Skeletal muscle tissue (tissue), 4 donors: ENCODE data around the gene KNTC1. TPM values are rescaled to one million over a fixed set of nuclear protein-coding genes. Genes with fewer than 3 reads are reported as not detected.
"Not testable (repeated sequence)": the region's sequence is repeated elsewhere in the genome, so short reads cannot be mapped to it uniquely, and the experiment has no call there.

Experiments used
- H3K27ac ChIP-seq: one replicate; pipeline ENCODE4 v1.7.0; 2013; ENCODE audit warnings: mild to moderate bottlenecking, low read depth, low read length, inconsistent platforms
- H3K27me3 ChIP-seq, 3 donors: one replicate each; pipeline ENCODE4 v1.7.0; 2013; ENCODE audit warnings: low read length in 3 of 3; ENCODE audit not compliant: control insufficient read depth in 3 of 3, insufficient read depth in 3 of 3
- H3K36me3 ChIP-seq, 3 donors: one replicate each; pipeline ENCODE4 v1.7.0; 2013; ENCODE audit warnings: low read length in 3 of 3; ENCODE audit not compliant: control insufficient read depth in 3 of 3, insufficient read depth in 3 of 3
- H3K4me1 ChIP-seq, 3 donors: one replicate each; pipeline ENCODE4 v1.7.0; 2013; ENCODE audit warnings: low read length in 3 of 3, mild to moderate bottlenecking in 3 of 3; ENCODE audit not compliant: control insufficient read depth in 3 of 3, insufficient read depth in 3 of 3
- H3K4me3 ChIP-seq, 3 donors: one replicate each; pipeline ENCODE4 v1.7.0; 2013; ENCODE audit warnings: low read length in 3 of 3
- H3K9ac ChIP-seq, 3 donors: one replicate each; pipeline ENCODE4 v1.7.0; 2013; ENCODE audit warnings: low read length in 3 of 3, mild to moderate bottlenecking in 3 of 3, moderate library complexity in 2 of 3, low read depth in 1 of 3
- H3K9me3 ChIP-seq, 3 donors: one replicate each; pipeline ENCODE4 v1.7.0; 2013; ENCODE audit warnings: low read length in 3 of 3; ENCODE audit not compliant: control insufficient read depth in 3 of 3
- total RNA-seq: library from RNA; depleted of rRNA; stranded (reverse); fragments of >200 nt; gene quantifications from one replicate; pipeline ENCODE4 v1.2.3, GENCODE V29; 2014
- donor health status: Osteomylitis.

Gene KNTC1
- total RNA-seq = 18.8 TPM

GRCh38 chr12:122526683-122527477, at the start of gene KNTC1, which contains the start of gene RSRC2:
KNTC1 (plus strand) TSS chr12:122527249; CDS start chr12:122530064, 2,815 bp downstream.
RSRC2 (minus strand) TSS chr12:122526936; CDS start chr12:122526853, 83 bp downstream.
- H3K9me3 ChIP-seq = no peaks in the 10 kb centered on the region
- peaks cover 29 to 36% (median 33%) of the 10 kb centered on the region in 3 donors for H3K4me1 ChIP-seq
- peak within 1 kb of the TSS; percentile 96 to 99 (median 99) for H3K9ac ChIP-seq
- H3K36me3 ChIP-seq = peaks cover 1 to 2% (median 2%) of the 10 kb centered on the region in 3 donors
- H3K27ac ChIP-seq = peak within 1 kb of the TSS; percentile 99
- H3K4me3 ChIP-seq = peak within 1 kb of the TSS; percentile 86 to 99 (median 91)
- H3K27me3 ChIP-seq = no peaks in the 10 kb centered on the region

DNA sequence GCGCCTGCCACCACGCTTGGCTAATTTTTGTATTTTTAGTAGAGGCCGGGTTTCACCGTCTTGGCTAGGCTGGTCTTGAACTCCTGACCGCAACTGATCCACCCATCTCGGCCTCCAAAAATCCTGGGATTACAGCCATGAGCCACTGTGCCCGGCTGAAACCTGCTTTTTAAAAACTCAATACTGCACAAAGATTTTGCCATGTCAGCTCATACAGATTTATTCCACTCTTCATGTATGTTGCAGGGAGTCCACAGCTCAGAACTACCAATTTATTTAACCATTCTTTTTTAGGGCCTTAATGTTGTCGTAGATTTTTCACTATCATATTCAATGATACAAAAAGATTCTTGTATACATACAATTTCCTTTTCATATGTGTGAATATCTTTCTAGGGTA, 46.3 kb upstream of the KNTC1 start:
- Histone ChIP-seq H3K27ac (no peak overlapping the region), H3K4me3 (no peak overlapping the region), H3K9ac (no peak overlapping the region), H3K27me3 (no peaks in the 10 kb centered on the region), H3K4me1 (no peaks in the 10 kb centered on the region), H3K9me3 (no peaks in the 10 kb centered on the region), H3K36me3 (peaks cover 49 to 64% (median 64%) of the 10 kb centered on the region in 3 donors)

DNA sequence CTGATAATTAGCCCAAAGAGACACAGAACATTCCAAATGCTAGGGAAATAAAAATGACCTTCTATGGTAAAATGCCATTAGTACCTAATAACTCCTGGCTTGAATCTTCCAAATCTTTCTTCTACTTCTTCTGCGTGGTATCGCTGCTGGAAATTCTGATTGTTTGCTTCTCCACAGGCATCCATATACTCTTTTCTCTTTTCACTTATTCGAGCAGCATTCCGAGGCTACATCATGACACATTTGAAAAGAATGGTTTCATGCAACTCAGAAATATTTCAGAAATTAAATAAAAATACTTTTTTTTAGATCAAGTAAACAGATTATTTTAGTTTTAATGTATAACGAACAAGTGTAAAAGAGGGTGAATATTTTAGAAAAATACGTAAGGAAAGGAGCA, 45.2 kb upstream of the KNTC1 start:
- no peaks in the 10 kb centered on the region for H3K4me1 ChIP-seq
- no peak overlapping the region for H3K9ac ChIP-seq
- H3K9me3 ChIP-seq = no peaks in the 10 kb centered on the region
- H3K36me3 ChIP-seq = peaks cover 46 to 60% (median 56%) of the 10 kb centered on the region in 3 donors
- no peak overlapping the region for H3K4me3 ChIP-seq
- H3K27ac ChIP-seq = no peak overlapping the region
- no peaks in the 10 kb centered on the region for H3K27me3 ChIP-seq

- H3K36me3 ChIP-seq = peaks cover 42 to 64% (median 52%) of the 10 kb centered on the region in 3 donors
- H3K9ac ChIP-seq = no peak overlapping the region
- no peaks in the 10 kb centered on the region for H3K9me3 ChIP-seq
- no peak overlapping the region for H3K4me3 ChIP-seq
- H3K27ac ChIP-seq = no peak overlapping the region
- no peaks in the 10 kb centered on the region for H3K4me1 ChIP-seq
- no peaks in the 10 kb centered on the region for H3K27me3 ChIP-seq
These were observed 43.1 kb upstream of the KNTC1 start for GRCh38 chr12:122483969-122484368.

- not testable (repeated sequence) for H3K9ac ChIP-seq, H3K27me3 ChIP-seq, H3K9me3 ChIP-seq, H3K4me3 ChIP-seq, H3K27ac ChIP-seq, H3K4me1 ChIP-seq
- H3K36me3 ChIP-seq = peaks cover 46 to 68% (median 52%) of the 10 kb centered on the region in 3 donors
These were observed 42.7 kb upstream of the KNTC1 start for GRCh38 chr12:122484385-122484784.

DNA sequence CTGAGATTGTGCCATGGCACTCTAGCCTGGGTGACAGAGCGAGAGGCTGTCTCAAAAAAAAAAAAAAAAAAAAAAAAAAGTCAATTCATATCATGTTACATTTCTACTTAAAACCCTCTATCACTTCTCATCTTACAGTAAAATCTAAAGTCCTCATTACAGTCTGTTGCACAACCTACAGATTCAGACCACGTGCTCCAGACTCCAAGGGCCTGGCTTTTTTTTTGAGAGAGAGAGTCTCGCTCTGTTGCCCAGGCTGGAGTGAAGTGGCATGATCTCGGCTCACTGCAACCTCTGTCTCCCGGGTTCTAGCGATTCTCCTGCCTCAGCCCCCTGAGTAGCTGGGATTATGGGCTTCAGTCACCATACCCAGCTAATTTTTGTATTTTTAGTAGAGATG, 40.7 kb upstream of the KNTC1 start:
- H3K27me3 ChIP-seq, H3K9ac ChIP-seq, H3K27ac ChIP-seq, H3K4me1 ChIP-seq, H3K9me3 ChIP-seq, H3K4me3 ChIP-seq: not testable (repeated sequence)
- peaks cover 43 to 61% (median 51%) of the 10 kb centered on the region in 3 donors for H3K36me3 ChIP-seq

DNA sequence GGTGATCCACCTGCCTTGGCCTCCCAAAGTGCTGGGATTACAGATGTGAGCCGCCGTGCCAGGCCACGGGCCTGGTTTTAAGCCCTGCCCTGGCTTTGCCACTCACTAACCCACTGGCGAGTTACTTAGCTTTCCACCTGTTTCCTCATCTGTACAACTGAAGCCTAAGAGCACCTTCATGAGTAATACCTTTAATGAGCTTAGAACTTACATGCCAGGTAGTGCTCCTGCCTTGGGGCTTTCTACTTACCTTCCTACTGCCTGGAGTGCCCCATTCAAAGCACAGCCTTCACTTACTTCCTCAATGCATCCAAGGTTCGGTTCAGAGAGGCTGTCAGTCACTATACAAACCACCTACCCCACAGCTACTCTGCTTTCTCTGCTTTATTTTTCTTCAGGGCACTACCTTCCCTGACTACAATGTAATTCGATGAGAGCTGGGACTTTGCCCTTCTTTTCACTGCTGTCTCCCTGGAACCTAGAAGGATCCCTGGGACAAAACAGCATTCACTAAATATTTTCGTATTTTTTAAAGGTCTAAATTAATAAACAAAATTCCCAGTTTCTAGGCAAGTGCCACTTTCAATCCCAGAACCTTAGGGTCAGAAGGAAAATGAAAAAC, 40.1 kb upstream of the KNTC1 start:
- Histone ChIP-seq H3K9ac (no peak overlapping the region), H3K4me1 (no peaks in the 10 kb centered on the region), H3K27ac (no peak overlapping the region), H3K27me3 (no peaks in the 10 kb centered on the region), H3K4me3 (no peak overlapping the region), H3K36me3 (peaks cover 42 to 58% (median 48%) of the 10 kb centered on the region in 3 donors), H3K9me3 (no peaks in the 10 kb centered on the region)

- H3K27ac ChIP-seq, H3K4me3 ChIP-seq, H3K4me1 ChIP-seq, H3K27me3 ChIP-seq, H3K9me3 ChIP-seq, H3K9ac ChIP-seq: not testable (repeated sequence)
- H3K36me3 ChIP-seq = peaks cover 47 to 65% (median 49%) of the 10 kb centered on the region in 3 donors
These were observed 39.2 kb upstream of the KNTC1 start for GRCh38 chr12:122487807-122488206.

GRCh38 chr12:122489038-122489437, 38.0 kb upstream of the KNTC1 start:
- Histone ChIP-seq H3K36me3 (peaks cover 42 to 57% (median 44%) of the 10 kb centered on the region in 3 donors), H3K27me3 (no peaks in the 10 kb centered on the region), H3K9ac (no peak overlapping the region), H3K4me3 (no peak overlapping the region), H3K9me3 (no peaks in the 10 kb centered on the region), H3K4me1 (no peaks in the 10 kb centered on the region), H3K27ac (no peak overlapping the region)

DNA sequence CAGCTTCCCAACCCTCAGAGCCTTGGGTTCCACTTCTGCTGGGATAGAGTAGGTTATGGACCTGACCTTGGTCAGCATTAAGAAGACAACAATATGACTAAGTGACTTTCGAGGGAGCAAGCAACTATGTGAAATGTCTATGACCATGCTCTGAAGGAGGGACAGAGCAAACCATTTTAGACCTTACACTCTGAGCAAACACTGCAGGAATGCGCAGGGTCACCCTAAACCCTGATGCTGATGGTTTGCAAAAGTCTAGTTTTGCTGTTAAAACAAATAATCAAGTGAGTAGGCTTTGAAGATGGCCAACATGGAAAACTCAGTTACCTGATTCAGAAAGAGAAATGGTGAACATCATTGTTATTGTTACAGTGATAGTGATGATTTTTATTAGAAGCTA, 35.1 kb upstream of the KNTC1 start:
- H3K27me3 ChIP-seq = no peaks in the 10 kb centered on the region
- peaks cover 36 to 49% (median 39%) of the 10 kb centered on the region in 3 donors for H3K36me3 ChIP-seq
- H3K4me1 ChIP-seq = no peaks in the 10 kb centered on the region
- no peak overlapping the region for H3K4me3 ChIP-seq
- no peaks in the 10 kb centered on the region for H3K9me3 ChIP-seq
- H3K9ac ChIP-seq = no peak overlapping the region
- no peak overlapping the region for H3K27ac ChIP-seq
